Neural cell (in vitro differentiated cells): ENCODE results near the gene DOCK2. TPM values are rescaled to one million over a fixed set of nuclear protein-coding genes. Genes with fewer than 3 reads are reported as not detected.

Source experiments
- H2AFZ ChIP-seq: fragments of 200-600, 300-800 bp; sonication (generic), shearing (Covaris generic); 2 replicates; pipeline ENCODE4 v1.6.0; 2014; ENCODE audit warnings: low read depth, mild to moderate bottlenecking, antibody characterized with exemption, low read length, moderate library complexity
- H3F3A ChIP-seq: fragments of 200-600 bp; shearing (Covaris generic); 2 replicates; pipeline ENCODE4 v1.6.1; 2016; ENCODE audit warnings: mild to moderate bottlenecking, moderate library complexity, mixed read lengths, antibody characterized with exemption, low read length; ENCODE audit not compliant: insufficient read depth, poor library complexity, severe bottlenecking
- H3K27ac ChIP-seq: fragments of 200-600, 300-800 bp; sonication (generic), shearing (Covaris generic); 2 replicates; pipeline ENCODE4 v1.5.1; 2014; ENCODE audit warnings: mild to moderate bottlenecking, low read length, moderate library complexity
- H3K27me3 ChIP-seq: fragments of 300-800, 200-600 bp; sonication (generic), shearing (Covaris generic); 2 replicates; pipeline ENCODE4 v1.6.0; 2014; ENCODE audit warnings: mild to moderate bottlenecking, low read depth, low read length, moderate library complexity; ENCODE audit not compliant: insufficient read depth
- H3K36me3 ChIP-seq: fragments of 300-800, 200-600 bp; sonication (generic), shearing (Covaris generic); 2 replicates; pipeline ENCODE4 v1.5.1; 2014; ENCODE audit warnings: mild to moderate bottlenecking, antibody characterized with exemption, low read length, moderate library complexity; ENCODE audit not compliant: insufficient read depth
- H3K4me2 ChIP-seq: fragments of 300-800, 200-600 bp; sonication (generic), shearing (Covaris generic); 2 replicates; pipeline ENCODE4 v1.6.0; 2014; ENCODE audit warnings: mild to moderate bottlenecking, low read length
- H3K4me3 ChIP-seq: fragments of 300-800, 200-600 bp; sonication (generic), shearing (Covaris generic); 2 replicates; pipeline ENCODE4 v1.5.1; 2014; ENCODE audit warnings: mild to moderate bottlenecking, low read length, moderate library complexity
- H3K79me2 ChIP-seq: fragments of 200-600 bp; shearing (Covaris generic); replicated peaks from 2 replicates; pipeline ENCODE4 v1.6.0; 2014; ENCODE audit warnings: mild to moderate bottlenecking, low read length, moderate library complexity; ENCODE audit not compliant: insufficient read depth
- H3K9ac ChIP-seq: fragments of 300-800, 200-600 bp; sonication (generic), shearing (Covaris generic); 2 replicates; pipeline ENCODE4 v1.6.1; 2016; ENCODE audit warnings: mild to moderate bottlenecking, low read length, mixed read lengths
- H3K9me2 ChIP-seq: fragments of 200-600 bp; shearing (Covaris generic); 2 replicates; pipeline ENCODE4 v1.6.1; 2016; ENCODE audit warnings: mild to moderate bottlenecking, low read length, mixed read lengths; ENCODE audit not compliant: insufficient read depth
- H3K9me3 ChIP-seq: fragments of 200-600, 300-800 bp; sonication (generic), shearing (Covaris generic); 2 replicates; pipeline ENCODE4 v1.6.1; 2016; ENCODE audit warnings: mild to moderate bottlenecking, mixed run types, low read length, moderate library complexity, mixed read lengths
- H4K20me1 ChIP-seq: fragments of 200-600 bp; shearing (Covaris generic); 2 replicates; pipeline ENCODE4 v1.6.1; 2016; ENCODE audit warnings: mild to moderate bottlenecking, mixed run types; ENCODE audit not compliant: insufficient read depth
- EP300 ChIP-seq: fragments of 450-650 bp; conservative IDR thresholded peaks from 2 replicates; pipeline ENCODE4 v1.6.1; 2014; ENCODE audit warnings: antibody characterized with exemption, mild to moderate bottlenecking, moderate library complexity; ENCODE audit not compliant: poor library complexity, severe bottlenecking
- EZH2 ChIP-seq: fragments of 200-600, 300-800 bp; shearing (Covaris generic), sonication (generic); IDR thresholded peaks from 2 replicates; pipeline ENCODE4 v1.6.1; 2014; ENCODE audit warnings: antibody characterized with exemption, low read length, borderline replicate concordance, mild to moderate bottlenecking; ENCODE audit not compliant: insufficient read depth, poor library complexity, severe bottlenecking
- MXI1 ChIP-seq: fragments of 450-650 bp; conservative IDR thresholded peaks from 2 replicates; pipeline ENCODE4 v1.6.1; 2014; ENCODE audit warnings: antibody characterized with exemption, mild to moderate bottlenecking; ENCODE audit not compliant: poor library complexity, severe bottlenecking
- POLR2AphosphoS5 ChIP-seq: IDR thresholded peaks from 2 replicates; pipeline ENCODE4 v1.6.1; 2012
- RAD21 ChIP-seq: fragments of 450-650 bp; conservative IDR thresholded peaks from 2 replicates; pipeline ENCODE4 v1.6.1; 2014; ENCODE audit warnings: antibody characterized with exemption, mild to moderate bottlenecking, moderate library complexity
- SMC3 ChIP-seq: fragments of 450-650 bp; conservative IDR thresholded peaks from 2 replicates; pipeline ENCODE4 v1.6.1; 2014; ENCODE audit warnings: antibody characterized with exemption, mild to moderate bottlenecking, moderate library complexity; ENCODE audit not compliant: poor library complexity
- TAF1 ChIP-seq: IDR thresholded peaks from 2 replicates; pipeline ENCODE4 v1.6.1; 2012; ENCODE audit warnings: low read depth
- polyA plus RNA-seq: library from polyadenylated mRNA; depleted of rRNA; stranded (reverse); fragments of >200 nt; gene quantifications from 2 replicates; pipeline ENCODE4 v1.2.3, GENCODE V29; 2014
- TF ChIP-seq, protein P1 (sequence below): IDR thresholded peaks from 2 replicates; pipeline ENCODE4 v1.6.1; 2012; ENCODE audit warnings: borderline replicate concordance
- TF ChIP-seq, protein P2 (sequence below): fragments of 450-650 bp; IDR thresholded peaks from 2 replicates; pipeline ENCODE4 v1.5.1; 2014; ENCODE audit warnings: antibody characterized with exemption, mild to moderate bottlenecking, moderate library complexity; ENCODE audit not compliant: poor library complexity, severe bottlenecking

DOCK2 gene
- polyA plus RNA-seq, 1 donor from 2014 or later = 0.15 TPM

DNA sequence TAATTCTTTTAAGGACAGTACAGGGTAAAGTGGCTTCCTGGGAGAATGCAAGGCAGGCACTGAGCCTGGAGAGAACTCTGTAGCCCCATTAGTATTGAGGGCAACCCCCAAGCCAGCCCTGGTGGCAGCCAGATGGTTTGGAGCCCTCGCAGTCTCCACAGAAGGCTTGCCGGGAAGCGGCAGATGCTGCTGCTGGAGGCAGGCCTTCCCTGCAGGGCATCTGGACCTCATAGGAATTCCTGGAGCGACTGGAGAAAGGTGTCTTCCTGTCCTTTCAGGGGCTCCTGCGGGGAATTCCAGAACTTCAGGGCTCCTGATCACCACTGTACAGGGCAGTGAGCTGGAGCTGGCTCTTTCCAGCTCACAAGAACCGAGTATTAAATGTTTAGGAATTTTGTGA is 175.7 kb downstream of the DOCK2 start:
- H3K9me3 ChIP-seq = no peaks in the 10 kb centered on the region
- H3K9me2 ChIP-seq = no peaks in the 10 kb centered on the region
- no peak overlapping the region for H3K9ac ChIP-seq
- H3K27ac ChIP-seq = no peak overlapping the region
- no peak overlapping the region for H2AFZ ChIP-seq
- no peaks in the 10 kb centered on the region for H3K36me3 ChIP-seq
- no peak overlapping the region for H3K4me3 ChIP-seq
- no peaks in the 10 kb centered on the region for H3K79me2 ChIP-seq
- no peaks in the 10 kb centered on the region for H3F3A ChIP-seq
- H4K20me1 ChIP-seq = no peaks in the 10 kb centered on the region
- no peak overlapping the region for H3K4me2 ChIP-seq
- TF ChIP-seq, protein P1, sequence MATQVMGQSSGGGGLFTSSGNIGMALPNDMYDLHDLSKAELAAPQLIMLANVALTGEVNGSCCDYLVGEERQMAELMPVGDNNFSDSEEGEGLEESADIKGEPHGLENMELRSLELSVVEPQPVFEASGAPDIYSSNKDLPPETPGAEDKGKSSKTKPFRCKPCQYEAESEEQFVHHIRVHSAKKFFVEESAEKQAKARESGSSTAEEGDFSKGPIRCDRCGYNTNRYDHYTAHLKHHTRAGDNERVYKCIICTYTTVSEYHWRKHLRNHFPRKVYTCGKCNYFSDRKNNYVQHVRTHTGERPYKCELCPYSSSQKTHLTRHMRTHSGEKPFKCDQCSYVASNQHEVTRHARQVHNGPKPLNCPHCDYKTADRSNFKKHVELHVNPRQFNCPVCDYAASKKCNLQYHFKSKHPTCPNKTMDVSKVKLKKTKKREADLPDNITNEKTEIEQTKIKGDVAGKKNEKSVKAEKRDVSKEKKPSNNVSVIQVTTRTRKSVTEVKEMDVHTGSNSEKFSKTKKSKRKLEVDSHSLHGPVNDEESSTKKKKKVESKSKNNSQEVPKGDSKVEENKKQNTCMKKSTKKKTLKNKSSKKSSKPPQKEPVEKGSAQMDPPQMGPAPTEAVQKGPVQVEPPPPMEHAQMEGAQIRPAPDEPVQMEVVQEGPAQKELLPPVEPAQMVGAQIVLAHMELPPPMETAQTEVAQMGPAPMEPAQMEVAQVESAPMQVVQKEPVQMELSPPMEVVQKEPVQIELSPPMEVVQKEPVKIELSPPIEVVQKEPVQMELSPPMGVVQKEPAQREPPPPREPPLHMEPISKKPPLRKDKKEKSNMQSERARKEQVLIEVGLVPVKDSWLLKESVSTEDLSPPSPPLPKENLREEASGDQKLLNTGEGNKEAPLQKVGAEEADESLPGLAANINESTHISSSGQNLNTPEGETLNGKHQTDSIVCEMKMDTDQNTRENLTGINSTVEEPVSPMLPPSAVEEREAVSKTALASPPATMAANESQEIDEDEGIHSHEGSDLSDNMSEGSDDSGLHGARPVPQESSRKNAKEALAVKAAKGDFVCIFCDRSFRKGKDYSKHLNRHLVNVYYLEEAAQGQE = no peak
- TF ChIP-seq EZH2 (no peak), MXI1 (no peak), TAF1 (no peak), EP300 (no peak), POLR2AphosphoS5 (no peak), SMC3 (no peak), RAD21 (no peak)
- TF ChIP-seq, protein P2, sequence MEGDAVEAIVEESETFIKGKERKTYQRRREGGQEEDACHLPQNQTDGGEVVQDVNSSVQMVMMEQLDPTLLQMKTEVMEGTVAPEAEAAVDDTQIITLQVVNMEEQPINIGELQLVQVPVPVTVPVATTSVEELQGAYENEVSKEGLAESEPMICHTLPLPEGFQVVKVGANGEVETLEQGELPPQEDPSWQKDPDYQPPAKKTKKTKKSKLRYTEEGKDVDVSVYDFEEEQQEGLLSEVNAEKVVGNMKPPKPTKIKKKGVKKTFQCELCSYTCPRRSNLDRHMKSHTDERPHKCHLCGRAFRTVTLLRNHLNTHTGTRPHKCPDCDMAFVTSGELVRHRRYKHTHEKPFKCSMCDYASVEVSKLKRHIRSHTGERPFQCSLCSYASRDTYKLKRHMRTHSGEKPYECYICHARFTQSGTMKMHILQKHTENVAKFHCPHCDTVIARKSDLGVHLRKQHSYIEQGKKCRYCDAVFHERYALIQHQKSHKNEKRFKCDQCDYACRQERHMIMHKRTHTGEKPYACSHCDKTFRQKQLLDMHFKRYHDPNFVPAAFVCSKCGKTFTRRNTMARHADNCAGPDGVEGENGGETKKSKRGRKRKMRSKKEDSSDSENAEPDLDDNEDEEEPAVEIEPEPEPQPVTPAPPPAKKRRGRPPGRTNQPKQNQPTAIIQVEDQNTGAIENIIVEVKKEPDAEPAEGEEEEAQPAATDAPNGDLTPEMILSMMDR = no peak
- no peaks in the 10 kb centered on the region for H3K27me3 ChIP-seq

DNA sequence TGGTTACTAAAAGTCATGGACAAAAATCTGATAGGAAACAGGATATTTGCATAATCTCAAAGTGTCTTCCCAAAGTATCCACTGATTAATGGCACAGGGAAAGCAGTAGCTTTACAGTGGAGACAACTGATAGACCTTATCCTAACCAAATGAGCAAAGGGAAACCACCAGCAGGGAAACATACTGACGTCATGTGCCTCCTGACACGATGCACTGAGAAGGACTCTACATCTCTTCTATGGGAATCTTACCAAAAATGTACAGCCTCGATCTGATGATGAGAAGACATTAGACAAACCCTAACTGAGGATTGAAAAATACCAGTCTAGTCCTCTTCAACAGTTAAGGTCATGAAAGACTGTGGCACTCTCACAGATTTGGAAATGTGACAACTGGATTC is 177.0 kb downstream of the DOCK2 start:
- Histone ChIP-seq H3K79me2 (no peaks in the 10 kb centered on the region), H2AFZ (no peak overlapping the region), H3K9me2 (no peaks in the 10 kb centered on the region), H3K4me3 (no peak overlapping the region), H3K9me3 (no peaks in the 10 kb centered on the region), H3K9ac (no peak overlapping the region), H3K36me3 (no peaks in the 10 kb centered on the region), H3F3A (no peaks in the 10 kb centered on the region), H3K27me3 (no peaks in the 10 kb centered on the region), H3K4me2 (no peak overlapping the region), H3K27ac (no peak overlapping the region), H4K20me1 (no peaks in the 10 kb centered on the region)
- no peak for TF ChIP-seq EZH2
- TF ChIP-seq POLR2AphosphoS5 = no peak
- TF ChIP-seq, protein P2 = no peak
- no peak for TF ChIP-seq TAF1
